WTC11 (cell line): ENCODE measurements around the gene WDR27. TPM values are rescaled to one million over a fixed set of nuclear protein-coding genes. Genes with fewer than 3 reads are reported as not detected.

ENCODE experiments used
- ATAC-seq: fragments of 200-7000 bp; cut with Tn5 transposase; 2 replicates; pipeline ENCODE4 v1.10.0; 2021; ENCODE audit warnings: mild to moderate bottlenecking, moderate library complexity
- CTCF ChIA-PET: fragments of 300-600 bp; sonication (Branson Sonifier 250); formaldehyde crosslinking; loops from one replicate; lab custom pipeline; 2021; ENCODE audit warnings: antibody characterized with exemption; lab: Charles Lee
- POLR2A ChIA-PET: fragments of 350-600 bp; sonication (Branson Sonifier 250); formaldehyde crosslinking; loops from one replicate; lab custom pipeline; 2021; ENCODE audit warnings: antibody characterized with exemption; lab: Charles Lee
- DNase-seq: peaks from one replicate; pipeline ENCODE4 v3.0.0; 2021; ENCODE audit warnings: low spot score
- H3K27ac Mint-ChIP-seq: 2 replicates; pipeline ENCODE4 v1.8.0; 2021; ENCODE audit warnings: mixed read lengths
- H3K27me3 Mint-ChIP-seq: 2 replicates; pipeline ENCODE4 v1.8.0; 2021; ENCODE audit warnings: low read depth, mild to moderate bottlenecking, moderate library complexity, mixed read lengths
- H3K36me3 Mint-ChIP-seq: 2 replicates; pipeline ENCODE4 v1.8.0; 2021; ENCODE audit warnings: mixed read lengths
- H3K4me1 Mint-ChIP-seq: 2 replicates; pipeline ENCODE4 v1.8.0; 2022; ENCODE audit warnings: mixed read lengths
- H3K4me3 Mint-ChIP-seq: 2 replicates; pipeline ENCODE4 v1.8.0; 2021; ENCODE audit warnings: mild to moderate bottlenecking, moderate library complexity, mixed read lengths
- H3K9me3 Mint-ChIP-seq: 2 replicates; pipeline ENCODE4 v1.8.0; 2021; ENCODE audit warnings: mixed read lengths
- CREM ChIP-seq: sonication (generic); formaldehyde crosslinking; IDR thresholded peaks from 2 replicates; pipeline ENCODE4 v1.8.1; 2022; ENCODE audit warnings: mild to moderate bottlenecking, missing genetic modification reagents, moderate library complexity
- E2F4 ChIP-seq: sonication (generic); formaldehyde crosslinking; IDR thresholded peaks from 2 replicates; pipeline ENCODE4 v1.8.1; 2022; ENCODE audit warnings: low read depth, mild to moderate bottlenecking, moderate library complexity, missing genetic modification reagents, borderline replicate concordance
- E2F5 ChIP-seq: sonication (generic); formaldehyde crosslinking; IDR thresholded peaks from 2 replicates; pipeline ENCODE4 v1.8.1; 2022; ENCODE audit warnings: mild to moderate bottlenecking, moderate library complexity, missing genetic modification reagents
- EMX1 ChIP-seq: fragments of 250-450 bp; sonication (Bioruptor Pico); IDR thresholded peaks from 2 replicates; pipeline ENCODE4 v1.8.0; 2021; ENCODE audit warnings: mild to moderate bottlenecking
- ERG ChIP-seq: fragments of 250-450 bp; sonication (Bioruptor Pico); IDR thresholded peaks from 2 replicates; pipeline ENCODE4 v1.8.0; 2021; ENCODE audit warnings: mild to moderate bottlenecking
- FOXK1 ChIP-seq: sonication (generic); formaldehyde crosslinking; IDR thresholded peaks from 2 replicates; pipeline ENCODE4 v1.8.0; 2022; ENCODE audit warnings: mild to moderate bottlenecking, moderate library complexity, missing genetic modification reagents
- FOXP4 ChIP-seq: sonication (generic); formaldehyde crosslinking; IDR thresholded peaks from 2 replicates; pipeline ENCODE4 v1.8.0; 2022; ENCODE audit warnings: mild to moderate bottlenecking, missing genetic modification reagents
- GTF2I ChIP-seq: fragments of 250-450 bp; sonication (Bioruptor Pico); conservative IDR thresholded peaks from 2 replicates; pipeline ENCODE4 v1.4.0; 2021; ENCODE audit warnings: mild to moderate bottlenecking
- PRDM15 ChIP-seq: sonication (generic); formaldehyde crosslinking; IDR thresholded peaks from 2 replicates; pipeline ENCODE4 v1.8.0; 2022; ENCODE audit warnings: missing genetic modification reagents
- RELA ChIP-seq: sonication (generic); formaldehyde crosslinking; IDR thresholded peaks from 2 replicates; pipeline ENCODE4 v1.8.1; 2022; ENCODE audit warnings: missing genetic modification reagents, mild to moderate bottlenecking, borderline replicate concordance
- SMAD3 ChIP-seq: sonication (generic); formaldehyde crosslinking; IDR thresholded peaks from 2 replicates; pipeline ENCODE4 v1.8.0; 2022; ENCODE audit warnings: missing genetic modification reagents, mild to moderate bottlenecking, borderline replicate concordance
- USF1 ChIP-seq: sonication (generic); formaldehyde crosslinking; IDR thresholded peaks from 2 replicates; pipeline ENCODE4 v1.8.0; 2022; ENCODE audit warnings: mild to moderate bottlenecking, missing genetic modification reagents
- USF2 ChIP-seq: sonication (generic); formaldehyde crosslinking; IDR thresholded peaks from 2 replicates; pipeline ENCODE4 v1.8.1; 2023; ENCODE audit warnings: mild to moderate bottlenecking, missing genetic modification reagents, moderate library complexity
- ZNF121 ChIP-seq: sonication (generic); formaldehyde crosslinking; IDR thresholded peaks from 2 replicates; pipeline ENCODE4 v1.8.0; 2023; ENCODE audit warnings: missing genetic modification reagents
- ZNF219 ChIP-seq: sonication (generic); formaldehyde crosslinking; IDR thresholded peaks from 2 replicates; pipeline ENCODE4 v1.8.0; 2023; ENCODE audit warnings: missing genetic modification reagents, mild to moderate bottlenecking, borderline replicate concordance
- ZNF263 ChIP-seq: sonication (generic); formaldehyde crosslinking; IDR thresholded peaks from 2 replicates; pipeline ENCODE4 v1.8.1; 2022; ENCODE audit warnings: low read depth, mild to moderate bottlenecking, moderate library complexity, missing genetic modification reagents
- total RNA-seq: library from RNA; stranded (reverse); gene quantifications from 3 replicates; pipeline ENCODE4 v1.2.3, GENCODE V29; 2021

The WDR27 gene
- total RNA-seq, 1 experiment from 2014 or later = 126 TPM

GRCh38 chr6:169689287-169689686, 12.5 kb downstream of the WDR27 start:
- no peak for TF ChIP-seq RELA (CRISPR knock-in tag)
- no peak for TF ChIP-seq FOXK1 (CRISPR knock-in tag)
- no peak for TF ChIP-seq USF2 (CRISPR knock-in tag)
- TF ChIP-seq E2F5 (CRISPR knock-in tag) = no peak
- TF ChIP-seq USF1 = no peak
- TF ChIP-seq ZNF219 (CRISPR knock-in tag) = no peak
- no peak for TF ChIP-seq E2F4 (CRISPR knock-in tag)
- no peak for TF ChIP-seq GTF2I
- no peak for TF ChIP-seq EMX1 (CRISPR knock-in tag)
- TF ChIP-seq PRDM15 = no peak
- no peak for TF ChIP-seq ZNF263 (CRISPR knock-in tag)
- TF ChIP-seq ZNF121 (CRISPR knock-in tag) = no peak
- TF ChIP-seq CREM (CRISPR knock-in tag) = no peak
- no peak for TF ChIP-seq SMAD3 (CRISPR knock-in tag)
- no peak for TF ChIP-seq FOXP4
- TF ChIP-seq ERG (CRISPR knock-in tag) = no peak
- TF ChIP-seq, all 79 proteins: peak for 0
- Mint-ChIP-seq H3K4me1 (peaks cover 11% of the 10 kb centered on the region), H3K27me3 (no peaks in the 10 kb centered on the region), H3K9me3 (peaks cover 43% of the 10 kb centered on the region), H3K4me3 (no peak overlapping the region), H3K27ac (no peak overlapping the region), H3K36me3 (peaks cover 75% of the 10 kb centered on the region)
- ChIA-PET POLR2A (no interaction called here), CTCF (no interaction called here)
- ATAC-seq (no peak), DNase-seq (no peak)
